A549 (cell line): ENCODE measurements around the gene FRMD3.

Experiments used
- BHLHE40 ChIP-seq: IDR thresholded peaks from 2 replicates; pipeline ENCODE4 v1.6.1; 2012; ENCODE audit warnings: low read depth, low read length, inconsistent platforms
- CEBPB ChIP-seq, 2 experiments: fragments of >200 bp in 1 of 2; sonication (Bioruptor Twin) in 1 of 2; formaldehyde crosslinking in 1 of 2; IDR thresholded peaks; 2 replicates each; pipeline ENCODE4 v1.6.1; 2012 to 2016
- CHD4 ChIP-seq: fragments of 200-600 bp; sonication (generic); IDR thresholded peaks from 2 replicates; pipeline ENCODE4 v1.6.1; 2016; ENCODE audit warnings: antibody characterized with exemption, mild to moderate bottlenecking, borderline replicate concordance
- CTCF ChIP-seq: fragments of >200 bp; sonication (Bioruptor Twin); formaldehyde crosslinking; IDR thresholded peaks from 3 replicates; pipeline ENCODE4 v1.5.1; 2016
- E2F6 ChIP-seq: IDR thresholded peaks from 2 replicates; pipeline ENCODE4 v1.6.1; 2012; ENCODE audit warnings: low read depth, borderline replicate concordance
- HDAC2 ChIP-seq: fragments of 200-600 bp; sonication (generic); IDR thresholded peaks from 2 replicates; pipeline ENCODE4 v1.6.1; 2016
- JUN ChIP-seq, 2 experiments: fragments of >200 bp; sonication (Bioruptor Twin); formaldehyde crosslinking; IDR thresholded peaks; 2 replicates in 1 of 2; 3 replicates in 1 of 2; pipeline ENCODE4 v1.6.1; 2016 to 2017
- MAFK ChIP-seq: fragments of 450-650 bp; IDR thresholded peaks from 2 replicates; pipeline ENCODE4 v1.6.1; 2014; ENCODE audit not compliant: partially characterized antibody
- POLR2A ChIP-seq: IDR thresholded peaks from 2 replicates; pipeline ENCODE4 v1.6.1; 2012; ENCODE audit warnings: mild to moderate bottlenecking, low read length
- TF ChIP-seq, protein P1 (sequence below): fragments of 150-350 bp; IDR thresholded peaks from 2 replicates; pipeline ENCODE4 v1.6.1; 2014; ENCODE audit warnings: low read depth, mild to moderate bottlenecking, low read length
- TF ChIP-seq, protein P2 (sequence below): fragments of 450-650 bp; IDR thresholded peaks from 2 replicates; pipeline ENCODE4 v1.6.1; 2014; ENCODE audit warnings: antibody characterized with exemption

DNA sequence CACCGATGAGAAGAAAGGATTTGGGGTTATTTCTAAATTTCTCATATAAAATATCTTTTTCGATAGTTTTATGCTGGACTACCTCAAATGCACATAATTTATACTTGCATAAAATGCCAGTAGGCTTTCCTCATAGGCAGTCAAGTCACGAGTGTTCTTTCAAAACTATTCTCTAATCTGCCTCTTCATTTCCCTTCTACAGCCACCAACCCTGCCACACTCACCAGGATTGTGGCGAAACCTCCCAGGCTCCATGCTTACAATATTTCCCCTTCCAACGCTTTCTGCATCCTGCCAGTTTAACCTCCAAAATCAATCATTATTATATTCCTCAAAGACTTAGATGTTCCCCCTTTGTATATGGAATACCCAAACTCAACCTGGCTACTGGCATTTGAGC lies 65.4 kb downstream of the FRMD3 start:
- TF ChIP-seq MAFK (no peak), JUN (IDR thresholded peaks at IDR 0.05) (no peak), CHD4 (no peak), CTCF (no peak), BHLHE40 (no peak), CEBPB (IDR thresholded peaks at IDR 0.05) (no peak), POLR2A (no peak), HDAC2 (no peak), E2F6 (no peak)
- TF ChIP-seq, protein P1, sequence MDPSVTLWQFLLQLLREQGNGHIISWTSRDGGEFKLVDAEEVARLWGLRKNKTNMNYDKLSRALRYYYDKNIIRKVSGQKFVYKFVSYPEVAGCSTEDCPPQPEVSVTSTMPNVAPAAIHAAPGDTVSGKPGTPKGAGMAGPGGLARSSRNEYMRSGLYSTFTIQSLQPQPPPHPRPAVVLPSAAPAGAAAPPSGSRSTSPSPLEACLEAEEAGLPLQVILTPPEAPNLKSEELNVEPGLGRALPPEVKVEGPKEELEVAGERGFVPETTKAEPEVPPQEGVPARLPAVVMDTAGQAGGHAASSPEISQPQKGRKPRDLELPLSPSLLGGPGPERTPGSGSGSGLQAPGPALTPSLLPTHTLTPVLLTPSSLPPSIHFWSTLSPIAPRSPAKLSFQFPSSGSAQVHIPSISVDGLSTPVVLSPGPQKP = no peak
- TF ChIP-seq, protein P2, sequence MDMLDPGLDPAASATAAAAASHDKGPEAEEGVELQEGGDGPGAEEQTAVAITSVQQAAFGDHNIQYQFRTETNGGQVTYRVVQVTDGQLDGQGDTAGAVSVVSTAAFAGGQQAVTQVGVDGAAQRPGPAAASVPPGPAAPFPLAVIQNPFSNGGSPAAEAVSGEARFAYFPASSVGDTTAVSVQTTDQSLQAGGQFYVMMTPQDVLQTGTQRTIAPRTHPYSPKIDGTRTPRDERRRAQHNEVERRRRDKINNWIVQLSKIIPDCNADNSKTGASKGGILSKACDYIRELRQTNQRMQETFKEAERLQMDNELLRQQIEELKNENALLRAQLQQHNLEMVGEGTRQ = no peak
